ENCODE data around the gene MASP1. TPM values are rescaled to one million over a fixed set of nuclear protein-coding genes. Genes with fewer than 3 reads are reported as not detected.
"Not testable (repeated sequence)": the region's sequence is repeated elsewhere in the genome, so short reads cannot be mapped to it uniquely, and the experiment has no call there.

MASP1 gene
- total RNA-seq, 1 donor from 2014 or later, result not detected

DNA sequence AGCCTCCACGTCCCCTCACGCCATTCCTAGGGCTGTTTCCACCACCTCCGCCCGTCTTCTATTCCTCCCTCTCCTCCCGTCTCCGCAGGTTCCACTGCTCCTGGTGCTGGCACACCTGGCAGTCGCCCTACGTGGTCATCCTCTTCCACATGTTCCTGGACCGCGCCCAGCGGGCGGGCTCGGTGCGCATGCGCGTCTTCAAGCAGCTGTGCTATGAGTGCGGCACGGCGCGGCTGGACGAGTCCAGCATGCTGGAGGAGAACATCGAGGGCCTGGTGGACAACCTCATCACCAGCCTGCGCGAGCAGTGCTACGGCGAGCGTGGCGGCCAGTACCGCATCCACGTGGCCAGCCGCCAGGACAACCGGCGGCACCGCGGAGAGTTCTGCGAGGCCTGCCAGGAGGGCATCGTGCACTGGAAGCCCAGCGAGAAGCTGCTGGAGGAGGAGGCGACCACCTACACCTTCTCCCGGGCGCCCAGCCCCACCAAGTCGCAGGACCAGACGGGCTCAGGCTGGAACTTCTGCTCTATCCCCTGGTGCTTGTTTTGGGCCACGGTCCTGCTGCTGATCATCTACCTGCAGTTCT lies 92.0 kb downstream of the MASP1 start:
- intact Hi-C loops (cut with micrococcal nuclease); H3K36me3 Mint-ChIP-seq (ENCODE audit: low read depth); DNase-seq (ENCODE audit: low spot score); H3K4me3 Mint-ChIP-seq; H3K27ac Mint-ChIP-seq; H3K9me3 Mint-ChIP-seq; H3K4me1 Mint-ChIP-seq (ENCODE audit: low read depth); H3K27me3 Mint-ChIP-seq (ENCODE audit: insufficient read depth): not testable (repeated sequence)

DNA sequence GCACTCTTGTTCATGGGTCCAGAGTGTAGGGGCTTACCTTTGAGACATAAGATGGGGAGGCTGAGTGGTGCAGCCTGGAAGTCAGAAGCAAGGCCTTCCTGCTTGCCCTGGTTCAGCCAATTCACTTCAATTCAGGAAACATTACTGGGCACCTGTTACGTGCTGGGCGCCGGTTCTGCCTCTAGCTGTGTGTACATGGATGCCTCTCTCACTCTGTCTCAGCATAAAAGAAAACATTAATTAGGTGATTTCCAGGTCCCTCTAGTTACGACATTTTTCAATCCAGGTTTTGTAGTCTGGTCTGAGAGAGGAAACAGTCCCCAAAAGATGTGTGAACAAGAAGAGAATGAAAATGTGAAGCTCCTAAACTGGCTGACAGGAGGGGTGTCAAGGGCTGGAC lies 93.0 kb downstream of the MASP1 start:
- Mint-ChIP-seq H3K4me3 (no peak overlapping the region), H3K9me3 (no peaks in the 10 kb centered on the region), H3K36me3 (ENCODE audit: low read depth) (no peaks in the 10 kb centered on the region), H3K27me3 (ENCODE audit: insufficient read depth) (peaks cover 15% of the 10 kb centered on the region), H3K27ac (no peak overlapping the region), H3K4me1 (ENCODE audit: low read depth) (no peaks in the 10 kb centered on the region)
- DNase-seq (ENCODE audit: low spot score), result no peak
- intact Hi-C loops (cut with micrococcal nuclease), result no loop called here

DNA sequence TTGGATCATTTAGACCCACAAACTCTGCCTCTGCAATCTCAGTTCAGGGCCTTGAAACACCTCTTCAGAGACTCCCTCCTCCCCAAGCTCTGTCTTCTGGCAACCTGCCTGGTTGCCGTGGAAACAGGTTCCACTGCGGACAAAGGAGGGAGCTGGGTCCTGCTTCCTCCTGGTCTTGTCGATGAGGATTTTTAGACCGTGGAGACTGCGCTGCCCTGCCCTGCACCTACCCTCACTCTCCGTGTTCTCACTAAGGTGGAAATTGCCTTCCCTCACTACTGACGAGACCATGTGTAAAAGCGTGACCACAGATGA lies 94.2 kb downstream of the MASP1 start, which contains the start of gene RTP1:
TSS of gene RTP1 (plus strand) at position 152 of the 315 bp plus-strand sequence. CDS start at position 182, 30 bp downstream.
- no peak for DNase-seq (ENCODE audit: low spot score)
- Mint-ChIP-seq H3K4me1 (ENCODE audit: low read depth) (no peaks in the 10 kb centered on the region), H3K36me3 (ENCODE audit: low read depth) (no peaks in the 10 kb centered on the region), H3K27ac (no peak within 1 kb of the TSS), H3K4me3 (no peak within 1 kb of the TSS), H3K9me3 (no peaks in the 10 kb centered on the region), H3K27me3 (ENCODE audit: insufficient read depth) (peaks cover 13% of the 10 kb centered on the region)
- intact Hi-C loops (cut with micrococcal nuclease), result no loop called here

- no peaks in the 10 kb centered on the region for H3K4me1 Mint-ChIP-seq (ENCODE audit: low read depth)
- H3K9me3 Mint-ChIP-seq, result no peaks in the 10 kb centered on the region
- intact Hi-C loops (cut with micrococcal nuclease), result no loop called here
These were observed 94.8 kb downstream of the MASP1 start for GRCh38 chr3:187196573-187197334.

DNA sequence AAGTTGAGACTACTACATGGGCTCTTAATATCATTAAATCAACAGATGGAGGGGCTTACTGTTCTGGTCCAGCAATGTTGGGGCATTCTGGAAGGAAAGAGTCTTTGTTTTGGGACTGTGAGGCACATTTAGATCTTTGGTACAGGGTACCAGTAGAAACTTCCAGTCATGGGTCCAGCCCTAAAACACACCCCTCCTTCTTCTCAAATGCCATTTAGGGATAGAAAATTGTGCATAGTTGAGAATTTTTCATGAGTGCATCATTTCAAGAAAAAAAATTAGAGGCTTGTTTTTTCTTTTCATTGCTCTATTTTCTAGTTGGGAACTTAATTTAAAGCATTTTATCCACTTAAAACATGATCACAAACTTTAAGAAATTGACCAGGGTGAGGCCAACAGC lies 98.4 kb downstream of the MASP1 start:
- Mint-ChIP-seq H3K27me3 (ENCODE audit: insufficient read depth) (peaks cover 14% of the 10 kb centered on the region), H3K36me3 (ENCODE audit: low read depth) (peaks cover under 1% of the 10 kb centered on the region), H3K27ac (no peak overlapping the region), H3K4me1 (ENCODE audit: low read depth) (no peaks in the 10 kb centered on the region), H3K4me3 (no peak overlapping the region), H3K9me3 (no peaks in the 10 kb centered on the region)
- DNase-seq (ENCODE audit: low spot score), result no peak
- intact Hi-C loops (cut with micrococcal nuclease), result no loop called here

More at GRCh38 chr3:187196573-187197334, 94.8 kb downstream of the MASP1 start:
- Mint-ChIP-seq H3K27me3 (ENCODE audit: insufficient read depth) (peaks cover 11% of the 10 kb centered on the region), H3K36me3 (ENCODE audit: low read depth) (no peaks in the 10 kb centered on the region), H3K27ac (no peak overlapping the region), H3K4me3 (no peak overlapping the region)
- no peak for DNase-seq (ENCODE audit: low spot score)

DNA sequence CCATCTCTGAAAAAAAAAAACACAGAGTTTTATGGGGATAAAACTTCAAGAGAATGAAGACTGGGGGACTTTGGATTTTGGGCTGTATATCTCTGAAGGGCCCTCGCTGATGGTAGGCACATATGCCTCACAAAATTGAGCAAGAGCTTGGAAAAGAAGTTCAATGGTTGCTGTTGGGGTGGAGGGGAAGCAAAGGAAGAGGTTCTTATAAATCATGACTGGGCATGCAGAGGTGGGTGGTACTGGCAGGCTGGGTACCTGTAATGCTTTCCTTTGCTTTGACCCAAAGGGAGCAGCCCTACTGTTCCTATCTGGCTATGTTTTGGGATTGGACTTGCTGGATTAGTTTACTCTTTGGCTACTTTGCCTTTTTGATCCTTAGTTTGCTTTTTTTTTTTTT lies 100.3 kb downstream of the MASP1 start:
- Mint-ChIP-seq H3K36me3 (ENCODE audit: low read depth) (peaks cover 2% of the 10 kb centered on the region), H3K4me1 (ENCODE audit: low read depth) (no peaks in the 10 kb centered on the region), H3K27me3 (ENCODE audit: insufficient read depth) (peaks cover 14% of the 10 kb centered on the region), H3K4me3 (no peak overlapping the region), H3K9me3 (no peaks in the 10 kb centered on the region), H3K27ac (no peak overlapping the region)
- intact Hi-C loops (cut with micrococcal nuclease), result no loop called here
- DNase-seq (ENCODE audit: low spot score), result no peak

DNA sequence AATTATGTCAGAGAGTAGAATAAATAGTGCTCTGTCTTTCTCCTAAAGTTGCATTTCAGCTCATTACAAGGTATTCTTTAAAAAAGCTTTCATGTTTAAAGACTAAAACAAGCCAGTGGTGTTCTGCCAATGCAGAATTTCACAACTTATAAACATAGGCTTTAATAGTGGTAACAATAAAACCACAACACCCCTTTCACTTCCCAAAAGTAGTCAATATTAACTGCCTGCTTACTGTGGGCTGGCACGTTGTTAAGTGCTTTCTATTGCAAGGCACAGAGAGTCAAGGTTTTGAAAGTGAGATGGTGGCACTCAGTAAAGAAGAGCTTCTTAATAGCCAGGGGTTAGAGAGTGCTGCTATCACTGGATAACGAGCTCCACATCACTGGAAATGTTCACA lies 102.6 kb downstream of the MASP1 start:
- Mint-ChIP-seq H3K36me3 (ENCODE audit: low read depth) (peaks cover 2% of the 10 kb centered on the region), H3K4me1 (ENCODE audit: low read depth) (no peaks in the 10 kb centered on the region), H3K27me3 (ENCODE audit: insufficient read depth) (peaks cover 7% of the 10 kb centered on the region), H3K27ac (no peak overlapping the region), H3K9me3 (no peaks in the 10 kb centered on the region), H3K4me3 (no peak overlapping the region)
- intact Hi-C loops (cut with micrococcal nuclease), result no loop called here
- DNase-seq (ENCODE audit: low spot score), result no peak

GRCh38 chr3:187186801-187187421 lies 104.6 kb downstream of the MASP1 start:
- Mint-ChIP-seq H3K4me3 (no peak overlapping the region), H3K27me3 (ENCODE audit: insufficient read depth) (peaks cover 3% of the 10 kb centered on the region), H3K27ac (no peak overlapping the region), H3K36me3 (ENCODE audit: low read depth) (peaks cover 2% of the 10 kb centered on the region), H3K4me1 (ENCODE audit: low read depth) (peaks cover 7% of the 10 kb centered on the region), H3K9me3 (no peaks in the 10 kb centered on the region)
- intact Hi-C loops (cut with micrococcal nuclease), result no loop called here
- no peak for DNase-seq (ENCODE audit: low spot score)

GRCh38 chr3:187186375-187186774 lies 105.2 kb downstream of the MASP1 start:
- Mint-ChIP-seq H3K27ac (no peak overlapping the region), H3K9me3 (no peaks in the 10 kb centered on the region), H3K27me3 (ENCODE audit: insufficient read depth) (peaks cover 3% of the 10 kb centered on the region), H3K4me3 (no peak overlapping the region), H3K36me3 (ENCODE audit: low read depth) (peaks cover 2% of the 10 kb centered on the region), H3K4me1 (ENCODE audit: low read depth) (peaks cover 7% of the 10 kb centered on the region)
- intact Hi-C loops (cut with micrococcal nuclease), result no loop called here
- DNase-seq (ENCODE audit: low spot score), result no peak

DNA sequence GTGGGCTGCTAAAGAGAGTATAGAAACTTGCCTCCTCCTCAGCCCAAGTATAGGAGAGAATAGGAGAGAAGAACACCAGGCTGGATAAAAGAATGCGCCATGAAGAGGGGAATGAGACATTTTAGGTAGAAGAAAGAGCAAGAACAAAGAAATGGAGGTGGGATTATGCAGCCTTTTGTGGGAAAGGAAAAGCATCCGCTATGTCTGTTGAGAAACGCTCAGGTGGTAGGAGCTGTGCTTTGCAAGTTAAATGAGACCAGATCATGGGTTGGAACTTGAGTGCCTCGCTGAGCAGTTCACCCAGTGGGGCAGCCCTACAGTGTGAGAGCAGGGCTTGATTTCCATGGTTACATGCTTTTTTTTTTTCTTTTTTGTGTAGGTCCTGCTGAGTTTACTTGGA lies 105.8 kb downstream of the MASP1 start:
- H3K9me3 Mint-ChIP-seq, result no peaks in the 10 kb centered on the region
- peaks cover 2% of the 10 kb centered on the region for H3K36me3 Mint-ChIP-seq (ENCODE audit: low read depth)
- no peak overlapping the region for H3K4me3 Mint-ChIP-seq
- peaks cover 7% of the 10 kb centered on the region for H3K4me1 Mint-ChIP-seq (ENCODE audit: low read depth)
- no peak for DNase-seq (ENCODE audit: low spot score)
- H3K27ac Mint-ChIP-seq, result no peak overlapping the region
- intact Hi-C loops (cut with micrococcal nuclease), result no loop called here
- peaks cover 3% of the 10 kb centered on the region for H3K27me3 Mint-ChIP-seq (ENCODE audit: insufficient read depth)

Other genes with a start within 250 kb of the MASP1 start
- 7.5 and 8.3 TPM in 2 replicates for gene RPL39L, start 152.2 kb downstream of the MASP1 start, total RNA-seq
- gene RTP1, start 94.3 kb downstream of the MASP1 start, total RNA-seq, result not detected in 2 replicates
- 3.4 and 4.0 TPM in 2 replicates for gene RTP4, start 76.6 kb upstream of the MASP1 start, total RNA-seq

Data from activated T-helper 1 cell treated with anti-CD3 and anti-CD28 coated beads, Interleukin-12 subunit alpha, Interleukin-12 subunit beta, Interleukin-2, Interleukin-4 antibody, amounts not matched to agents 30 ng/mL and 10 ng/mL and 1 ng/mL, durations not matched to agents 14 hours and 24 hours and 36 hours (primary cell).